Fibroblast of lung (primary cell): ENCODE measurements around the gene PRKAB2. TPM values are rescaled to one million over a fixed set of nuclear protein-coding genes. Genes with fewer than 3 reads are reported as not detected.
"Not testable (repeated sequence)": the region's sequence is repeated elsewhere in the genome, so short reads cannot be mapped to it uniquely, and the experiment has no call there.

Experiments used
- DNase-seq, 2 donors: peaks; one replicate each; pipeline versions ENCODE4 v3.0.0 to v3.0.0-alpha.2; 2010; ENCODE audit warnings: low read depth in 2 of 2
- H2AFZ ChIP-seq: 2 replicates; pipeline ENCODE4 v1.5.1; 2012; ENCODE audit warnings: low read length, control low read depth, inconsistent platforms
- H3K27ac ChIP-seq: 2 replicates; pipeline ENCODE4 v1.5.1; 2011; ENCODE audit warnings: low read length, control low read depth; ENCODE audit not compliant: insufficient read depth
- H3K27me3 ChIP-seq: 2 replicates; pipeline ENCODE4 v1.5.1; 2011; ENCODE audit warnings: mild to moderate bottlenecking, low read length; ENCODE audit not compliant: control insufficient read depth, insufficient read depth
- H3K36me3 ChIP-seq: 2 replicates; pipeline ENCODE4 v1.5.1; 2011; ENCODE audit warnings: low read length; ENCODE audit not compliant: control insufficient read depth, insufficient read depth
- H3K4me1 ChIP-seq: 2 replicates; pipeline ENCODE4 v1.5.1; 2011; ENCODE audit warnings: low read length; ENCODE audit not compliant: control insufficient read depth, insufficient read depth; ENCODE audit errors: extremely low read depth
- H3K4me2 ChIP-seq: 2 replicates; pipeline ENCODE4 v1.5.1; 2011; ENCODE audit warnings: low read length, control low read depth; ENCODE audit not compliant: insufficient read depth; ENCODE audit errors: extremely low read depth
- H3K4me3 ChIP-seq, 4 experiments: fragments of 200-600 bp in 1 of 4; sonication (generic) in 1 of 4; replicated peaks in 1 of 4; 2 replicates each; pipeline ENCODE4 v1.5.1; 2011 to 2016; ENCODE audit warnings: low read length in 4 of 4, low read depth in 3 of 4, mild to moderate bottlenecking in 3 of 4, control low read depth in 2 of 4, inconsistent platforms in 1 of 4, mixed read lengths in 1 of 4; ENCODE audit not compliant: insufficient read depth in 1 of 4; ENCODE audit errors: control extremely low read depth in 1 of 4
- H3K79me2 ChIP-seq: 2 replicates; pipeline ENCODE4 v1.5.1; 2012; ENCODE audit warnings: mild to moderate bottlenecking, low read length, inconsistent platforms; ENCODE audit not compliant: control insufficient read depth, insufficient read depth
- H3K9ac ChIP-seq: 2 replicates; pipeline ENCODE4 v1.5.1; 2011; ENCODE audit warnings: mild to moderate bottlenecking, low read length, control low read depth; ENCODE audit not compliant: insufficient read depth
- H3K9me3 ChIP-seq: 2 replicates; pipeline ENCODE4 v1.5.1; 2012; ENCODE audit warnings: low read depth, low read length; ENCODE audit not compliant: control insufficient read depth, insufficient read depth
- H4K20me1 ChIP-seq: 2 replicates; pipeline ENCODE4 v1.5.1; 2011; ENCODE audit warnings: low read length; ENCODE audit not compliant: control insufficient read depth, insufficient read depth; ENCODE audit errors: extremely low read depth
- EZH2 ChIP-seq: IDR thresholded peaks from 2 replicates; pipeline ENCODE4 v1.5.1; 2012; ENCODE audit warnings: low read length, control low read depth, mild to moderate bottlenecking; ENCODE audit errors: missing control alignments
- polyA plus RNA-seq, 2 donors: library from polyadenylated mRNA; depleted of rRNA in 1 of 2; stranded (reverse) in 1 of 2; unstranded in 1 of 2; fragments of >200 nt; gene quantifications; 2 replicates each; pipeline ENCODE4 v1.2.1, GENCODE V29; 2011 to 2012; ENCODE audit warnings: missing spikeins in 1 of 2
- total RNA-seq: library from RNA; depleted of rRNA; stranded (reverse); fragments of >200 nt; gene quantifications from 2 replicates; pipeline ENCODE4 v1.2.1, GENCODE V29; 2014
- TF ChIP-seq, protein P1 (sequence below), 2 donors: IDR thresholded peaks in 1 of 2; conservative IDR thresholded peaks in 1 of 2; 1 replicate in 1 of 2; 2 replicates in 1 of 2; pipeline ENCODE4 v1.5.1; 2011 to 2012; ENCODE audit warnings: low read length in 2 of 2, control low read depth in 1 of 2, inconsistent platforms in 1 of 2, low read depth in 1 of 2, mild to moderate bottlenecking in 1 of 2

The PRKAB2 gene
- total and polyA plus RNA-seq, 2 donors (not counting 1 experiment from before 2014, with no cell fraction given), result 22.0 to 23.8 TPM

GRCh38 chr1:147152772-147153171, 19.5 kb downstream of the PRKAB2 start:
- Histone ChIP-seq H3K27me3 (no peaks in the 10 kb centered on the region), H3K9ac (no peak overlapping the region), H3K4me3 (no peak overlapping the region), H3K27ac (no peak overlapping the region), H3K36me3 (no peaks in the 10 kb centered on the region), H3K4me1 (no peaks in the 10 kb centered on the region), H4K20me1 (no peaks in the 10 kb centered on the region), H2AFZ (no peak overlapping the region), H3K9me3 (no peaks in the 10 kb centered on the region), H3K4me2 (no peak overlapping the region), H3K79me2 (no peaks in the 10 kb centered on the region)
- DNase-seq, result no peak
- TF ChIP-seq, protein P1, sequence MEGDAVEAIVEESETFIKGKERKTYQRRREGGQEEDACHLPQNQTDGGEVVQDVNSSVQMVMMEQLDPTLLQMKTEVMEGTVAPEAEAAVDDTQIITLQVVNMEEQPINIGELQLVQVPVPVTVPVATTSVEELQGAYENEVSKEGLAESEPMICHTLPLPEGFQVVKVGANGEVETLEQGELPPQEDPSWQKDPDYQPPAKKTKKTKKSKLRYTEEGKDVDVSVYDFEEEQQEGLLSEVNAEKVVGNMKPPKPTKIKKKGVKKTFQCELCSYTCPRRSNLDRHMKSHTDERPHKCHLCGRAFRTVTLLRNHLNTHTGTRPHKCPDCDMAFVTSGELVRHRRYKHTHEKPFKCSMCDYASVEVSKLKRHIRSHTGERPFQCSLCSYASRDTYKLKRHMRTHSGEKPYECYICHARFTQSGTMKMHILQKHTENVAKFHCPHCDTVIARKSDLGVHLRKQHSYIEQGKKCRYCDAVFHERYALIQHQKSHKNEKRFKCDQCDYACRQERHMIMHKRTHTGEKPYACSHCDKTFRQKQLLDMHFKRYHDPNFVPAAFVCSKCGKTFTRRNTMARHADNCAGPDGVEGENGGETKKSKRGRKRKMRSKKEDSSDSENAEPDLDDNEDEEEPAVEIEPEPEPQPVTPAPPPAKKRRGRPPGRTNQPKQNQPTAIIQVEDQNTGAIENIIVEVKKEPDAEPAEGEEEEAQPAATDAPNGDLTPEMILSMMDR (conservative IDR thresholded peaks at IDR 0.05 in 1 of 2, IDR thresholded peaks at IDR 0.05 in 1 of 2; ENCODE audit: low read depth in 1 of 2, low read length in 2 of 2), result no peak
- TF ChIP-seq EZH2, result no peak

GRCh38 chr1:147151244-147151643, 21.0 kb downstream of the PRKAB2 start:
- Histone ChIP-seq H2AFZ (no peak overlapping the region), H3K4me2 (no peak overlapping the region), H3K27me3 (no peaks in the 10 kb centered on the region), H3K4me1 (no peaks in the 10 kb centered on the region), H3K9ac (no peak overlapping the region), H3K27ac (no peak overlapping the region), H3K9me3 (no peaks in the 10 kb centered on the region), H3K36me3 (no peaks in the 10 kb centered on the region), H3K79me2 (no peaks in the 10 kb centered on the region), H3K4me3 (no peak overlapping the region), H4K20me1 (no peaks in the 10 kb centered on the region)
- no peak for TF ChIP-seq EZH2
- TF ChIP-seq, protein P1 (conservative IDR thresholded peaks at IDR 0.05 in 1 of 2, IDR thresholded peaks at IDR 0.05 in 1 of 2; ENCODE audit: low read depth in 1 of 2, low read length in 2 of 2), result no peak
- no peak for DNase-seq

DNA sequence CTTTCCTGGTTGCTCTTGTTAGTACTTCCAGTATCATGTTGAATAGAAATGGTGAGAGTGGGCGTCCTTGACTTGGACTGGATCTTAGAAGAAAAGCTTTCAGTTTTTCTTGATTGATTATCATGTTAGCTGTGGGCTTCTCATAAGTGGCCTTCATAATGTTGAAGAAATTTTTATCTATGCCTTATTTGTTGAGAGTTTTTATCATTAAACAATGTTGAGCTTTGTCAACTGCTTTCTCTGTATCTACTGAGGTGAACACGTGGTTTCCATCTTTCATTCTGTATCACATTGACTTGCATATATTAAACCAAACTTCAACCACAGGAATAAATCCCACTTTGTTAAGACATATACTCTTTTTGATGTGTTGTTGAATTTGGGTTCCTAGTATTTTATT, 29.4 kb downstream of the PRKAB2 start:
- DNase-seq, result no peak
- Histone ChIP-seq H4K20me1 (no peaks in the 10 kb centered on the region), H3K4me1 (no peaks in the 10 kb centered on the region), H3K4me3 (no peak overlapping the region), H3K9ac (no peak overlapping the region), H3K4me2 (no peak overlapping the region), H3K9me3 (no peaks in the 10 kb centered on the region), H3K79me2 (no peaks in the 10 kb centered on the region), H3K27me3 (no peaks in the 10 kb centered on the region), H3K27ac (no peak overlapping the region), H2AFZ (no peak overlapping the region), H3K36me3 (no peaks in the 10 kb centered on the region)
- TF ChIP-seq EZH2, result no peak
- TF ChIP-seq, protein P1 (conservative IDR thresholded peaks at IDR 0.05 in 1 of 2, IDR thresholded peaks at IDR 0.05 in 1 of 2; ENCODE audit: low read depth in 1 of 2, low read length in 2 of 2), result no peak

DNA sequence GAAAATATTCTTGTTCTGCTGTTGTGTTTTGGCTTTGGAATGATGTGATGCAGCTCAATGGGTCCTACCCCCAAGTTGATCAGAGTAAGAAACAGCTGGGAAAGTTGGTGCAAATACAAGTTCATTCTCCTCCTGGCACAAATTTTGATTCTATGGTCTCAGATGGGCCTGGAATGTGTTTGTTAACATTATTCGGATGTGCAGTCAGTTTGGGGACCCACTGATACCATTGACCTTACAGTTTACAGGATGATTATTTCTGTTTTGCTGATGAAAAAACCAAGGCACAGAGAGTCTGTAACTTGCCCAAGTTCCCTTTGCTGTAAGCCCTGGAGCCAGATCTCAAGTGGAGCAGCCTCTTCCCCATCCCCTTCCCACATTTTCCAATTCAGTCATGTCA, 41.5 kb downstream of the PRKAB2 start:
- H3K36me3 ChIP-seq, H3K4me2 ChIP-seq, H3K9ac ChIP-seq, H3K4me1 ChIP-seq, H3K9me3 ChIP-seq, H2AFZ ChIP-seq, H4K20me1 ChIP-seq, H3K4me3 ChIP-seq, DNase-seq, H3K27me3 ChIP-seq, H3K79me2 ChIP-seq, H3K27ac ChIP-seq: not testable (repeated sequence)
